Left lung (tissue), 10 donors: Measurements from ENCODE around the gene FBXW4. TPM values are rescaled to one million over a fixed set of nuclear protein-coding genes. Genes with fewer than 3 reads are reported as not detected.
A peak's percentile ranks its signal among the peaks of the same experiment; 100 is the strongest.

Experiments used
- ATAC-seq: fragments of 200-7000 bp; cut with Tn5 transposase; one replicate; pipeline ENCODE4 v1.9.1; 2020; ENCODE audit warnings: moderate library complexity
- DNase-seq, 4 donors: peaks; one replicate each; pipeline ENCODE4 v3.0.0-alpha.2; 2013 to 2020
- H3K27ac ChIP-seq, 2 donors: fragments of 200-600 bp; sonication (generic) in 1 of 2; one replicate each; pipeline versions ENCODE4 v1.5.0 to v1.8.0; 2020 to 2021
- H3K27me3 ChIP-seq, 2 donors: fragments of 200-600 bp; sonication (generic) in 1 of 2; one replicate each; pipeline versions ENCODE4 v1.5.0 to v1.8.0; 2020 to 2021
- H3K36me3 ChIP-seq, 2 donors: fragments of 200-600 bp; sonication (generic) in 1 of 2; one replicate each; pipeline versions ENCODE4 v1.5.0 to v1.8.0; 2020 to 2021
- H3K4me1 ChIP-seq, 2 donors: fragments of 200-600 bp; one replicate each; pipeline ENCODE4 v1.8.0; 2021
- H3K4me3 ChIP-seq, 2 donors: fragments of 200-600 bp; sonication (generic) in 1 of 2; one replicate each; pipeline versions ENCODE4 v1.5.0 to v1.8.0; 2020 to 2021; ENCODE audit warnings: mild to moderate bottlenecking in 1 of 2
- H3K9me3 ChIP-seq, 2 donors: fragments of 200-600 bp; sonication (generic) in 1 of 2; one replicate each; pipeline versions ENCODE4 v1.5.0 to v1.8.0; 2020 to 2021
- intact Hi-C, 2 donors: fragments of 100-400 bp; cut with DNase I; formaldehyde crosslinking; loops; one replicate each; pipeline versions ENCODE4 v1.11.2 to v1.14.2; 2022
- polyA plus RNA-seq, 6 donors: library from polyadenylated mRNA; unstranded; fragments of 120-200 nt; gene quantifications; one replicate each; pipeline ENCODE4 v1.2.1, GENCODE V29; 2013; ENCODE audit not compliant: insufficient read length in 6 of 6
- total RNA-seq, 2 donors: library from RNA; stranded (reverse); fragmentation: NEBNext Ultra II Directional; extraction: Animal tissue kit (Norgen Biotek cat#: 25700); gene quantifications; one replicate each; pipeline ENCODE4 v1.2.1, GENCODE V29; 2021
- TF ChIP-seq, protein P1 (sequence below), 2 donors: fragments of 200-600 bp; sonication (generic) in 1 of 2; IDR thresholded peaks; one replicate each; pipeline versions ENCODE4 v1.5.0 to v1.8.0; 2021; ENCODE audit warnings: antibody characterized with exemption in 2 of 2
- donor health status: DM: no; HTN: yes; CAD: no.
- donor health status: DM: no; HTN: no; CAD: no.

FBXW4 gene
- total and polyA plus RNA-seq, 8 donors = 40.0 to 57.0 (median 52.6) TPM

- TF ChIP-seq, protein P1, sequence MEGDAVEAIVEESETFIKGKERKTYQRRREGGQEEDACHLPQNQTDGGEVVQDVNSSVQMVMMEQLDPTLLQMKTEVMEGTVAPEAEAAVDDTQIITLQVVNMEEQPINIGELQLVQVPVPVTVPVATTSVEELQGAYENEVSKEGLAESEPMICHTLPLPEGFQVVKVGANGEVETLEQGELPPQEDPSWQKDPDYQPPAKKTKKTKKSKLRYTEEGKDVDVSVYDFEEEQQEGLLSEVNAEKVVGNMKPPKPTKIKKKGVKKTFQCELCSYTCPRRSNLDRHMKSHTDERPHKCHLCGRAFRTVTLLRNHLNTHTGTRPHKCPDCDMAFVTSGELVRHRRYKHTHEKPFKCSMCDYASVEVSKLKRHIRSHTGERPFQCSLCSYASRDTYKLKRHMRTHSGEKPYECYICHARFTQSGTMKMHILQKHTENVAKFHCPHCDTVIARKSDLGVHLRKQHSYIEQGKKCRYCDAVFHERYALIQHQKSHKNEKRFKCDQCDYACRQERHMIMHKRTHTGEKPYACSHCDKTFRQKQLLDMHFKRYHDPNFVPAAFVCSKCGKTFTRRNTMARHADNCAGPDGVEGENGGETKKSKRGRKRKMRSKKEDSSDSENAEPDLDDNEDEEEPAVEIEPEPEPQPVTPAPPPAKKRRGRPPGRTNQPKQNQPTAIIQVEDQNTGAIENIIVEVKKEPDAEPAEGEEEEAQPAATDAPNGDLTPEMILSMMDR (IDR thresholded peaks at IDR 0.05) = no peak
Measured at GRCh38 chr10:101571271-101571925, 123.6 kb downstream of the FBXW4 start.

DNA sequence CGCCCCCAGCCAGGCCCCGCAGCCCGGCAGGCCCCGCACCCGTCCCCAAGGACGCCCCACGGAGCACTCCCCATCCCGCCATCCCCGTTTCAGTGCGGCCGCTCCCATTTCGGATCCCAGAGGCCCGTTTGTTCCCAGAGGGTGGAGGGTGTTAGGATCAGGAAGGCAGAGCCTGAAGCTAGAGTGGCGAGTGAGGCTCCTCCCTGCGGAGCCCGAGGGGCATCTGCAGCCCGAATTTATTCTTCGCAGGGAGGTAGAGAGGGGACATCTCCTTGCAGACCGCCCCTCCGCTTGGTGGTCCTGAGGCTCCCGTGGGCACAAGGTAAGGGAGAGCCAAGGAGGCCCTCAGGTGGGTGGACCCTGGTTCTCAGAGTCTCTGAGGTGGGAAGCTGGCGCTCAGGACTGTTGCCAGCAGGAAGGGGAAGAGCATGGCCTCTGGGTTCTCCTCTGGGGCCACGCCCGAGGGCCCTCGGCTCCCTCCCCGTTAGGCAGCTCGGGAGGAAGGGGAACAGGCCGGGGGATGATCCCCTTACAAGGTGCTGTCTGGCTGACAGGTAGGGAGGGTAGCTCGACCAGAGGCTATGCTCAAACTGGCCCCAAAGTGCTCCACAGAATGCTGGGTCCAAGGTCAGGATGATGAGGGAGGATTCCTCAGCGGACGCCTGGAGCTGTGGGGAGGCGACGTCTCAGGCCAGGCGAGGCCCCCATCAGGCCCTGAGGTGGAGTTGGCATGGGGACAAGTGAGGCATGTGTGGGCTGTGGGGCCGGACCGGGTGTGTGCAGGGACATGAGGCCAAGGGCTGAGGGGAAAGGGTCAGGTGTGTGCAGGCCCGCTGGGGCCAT, 124.3 kb downstream of the FBXW4 start:
- TF ChIP-seq, protein P1 (IDR thresholded peaks at IDR 0.05) = peak in 1 of 2 donors; percentile 51
- peaks cover 13 to 25% of the 10 kb centered on the region in 2 donors for H3K4me1 ChIP-seq
- H3K36me3 ChIP-seq = no peaks in the 10 kb centered on the region
- DNase-seq = peak in 1 of 4 donors; percentile 84
- H3K4me3 ChIP-seq = peak overlapping the region; percentile 25 to 54
- H3K27me3 ChIP-seq = peaks cover 31 to 53% of the 10 kb centered on the region in 2 donors
- ATAC-seq = peak; percentile 32
- peaks cover 0 to 7% of the 10 kb centered on the region in 2 donors for H3K9me3 ChIP-seq
- no peak overlapping the region for H3K27ac ChIP-seq
- intact Hi-C loops = no loop called here

More at GRCh38 chr10:101571271-101571925, 123.6 kb downstream of the FBXW4 start:
- intact Hi-C loops = no loop called here
- no peak overlapping the region for H3K27ac ChIP-seq
- peaks cover 24 to 46% of the 10 kb centered on the region in 2 donors for H3K27me3 ChIP-seq
- no peak overlapping the region for H3K4me3 ChIP-seq
- H3K4me1 ChIP-seq = peaks cover 13 to 23% of the 10 kb centered on the region in 2 donors
- ATAC-seq (no peak), DNase-seq (no peak)
- H3K9me3 ChIP-seq = peaks cover 0 to 7% of the 10 kb centered on the region in 2 donors
- H3K36me3 ChIP-seq = no peaks in the 10 kb centered on the region

GRCh38 chr10:101569622-101570427, 125.1 kb downstream of the FBXW4 start:
- intact Hi-C loops = loop anchor here in 1 of 2 donors (5.0 kb wide), 1 partner anchor 353 kb away; no protein-coding TSS in a partner anchor
- Histone ChIP-seq H3K36me3 (no peaks in the 10 kb centered on the region), H3K27ac (no peak overlapping the region), H3K9me3 (peaks cover 0 to 7% of the 10 kb centered on the region in 2 donors), H3K4me1 (peaks cover 13 to 25% of the 10 kb centered on the region in 2 donors), H3K27me3 (peaks cover 31 to 62% of the 10 kb centered on the region in 2 donors), H3K4me3 (peak overlapping the region; percentile 25 to 54)
- peak; percentile 98 for ATAC-seq
- TF ChIP-seq, protein P1 (IDR thresholded peaks at IDR 0.05) = peak; percentile 94 to 96
- peak; percentile 79 to 98 (median 85) for DNase-seq

GRCh38 chr10:101569323-101569621, 125.7 kb downstream of the FBXW4 start:
- Histone ChIP-seq H3K4me1 (peaks cover 13 to 25% of the 10 kb centered on the region in 2 donors), H3K36me3 (no peaks in the 10 kb centered on the region), H3K9me3 (peaks cover 0 to 7% of the 10 kb centered on the region in 2 donors), H3K4me3 (peak overlapping the region in 1 of 2 donors; percentile 54), H3K27ac (no peak overlapping the region), H3K27me3 (peaks cover 31 to 67% of the 10 kb centered on the region in 2 donors)
- TF ChIP-seq, protein P1 (IDR thresholded peaks at IDR 0.05) = no peak
- ATAC-seq (no peak), DNase-seq (no peak)
- intact Hi-C loops = loop anchor here in 1 of 2 donors (5.0 kb wide), 1 partner anchor 352 kb away; no protein-coding TSS in a partner anchor
